ENCODE results near the gene ANKRD13A.
"Not testable (repeated sequence)": the region's sequence is repeated elsewhere in the genome, so short reads cannot be mapped to it uniquely, and the experiment has no call there.

ANKRD13A gene

GRCh38 chr12:110088216-110088615 is 89.0 kb downstream of the ANKRD13A start:
- not testable (repeated sequence) for DNase-seq

GRCh38 chr12:110088936-110089335 is 89.7 kb downstream of the ANKRD13A start:
- no peak for DNase-seq
